Body of pancreas (tissue), 4 donors: ENCODE data around the gene INA. TPM values are rescaled to one million over a fixed set of nuclear protein-coding genes. Genes with fewer than 3 reads are reported as not detected.
A peak's percentile ranks its signal among the peaks of the same experiment; 100 is the strongest.

Source experiments
- ATAC-seq: fragments of 150-250 bp; one replicate; pipeline ENCODE4 v1.9.1; 2016
- DNase-seq, 4 donors: peaks; one replicate each; pipeline ENCODE4 v3.0.0-alpha.2; 2019
- H3K27ac ChIP-seq, 4 donors: fragments of 200-600 bp; sonication (generic); 1 replicate in 3 of 4; 2 replicates in 1 of 4; pipeline versions ENCODE4 v1.5.1 to v1.6.1; 2016 to 2019; ENCODE audit warnings: mild to moderate bottlenecking in 1 of 4, mixed read lengths in 1 of 4, moderate library complexity in 1 of 4
- H3K27me3 ChIP-seq, 2 donors: fragments of 200-600 bp; sonication (generic); one replicate each; pipeline ENCODE4 v1.6.0; 2016; ENCODE audit warnings: mild to moderate bottlenecking in 1 of 2
- H3K36me3 ChIP-seq, 2 donors: fragments of 200-600 bp; sonication (generic); replicated peaks in 1 of 2; 2 replicates each; pipeline ENCODE4 v1.5.1; 2016; ENCODE audit warnings: low read depth in 2 of 2; ENCODE audit not compliant: insufficient read depth in 1 of 2
- H3K4me1 ChIP-seq: fragments of 200-600 bp; sonication (generic); one replicate; pipeline ENCODE4 v1.6.0; 2016
- H3K4me3 ChIP-seq, 2 donors: fragments of 200-600 bp; sonication (generic); 1 replicate in 1 of 2; 2 replicates in 1 of 2; pipeline ENCODE4 v1.5.1; 2016 to 2019
- H3K9me3 ChIP-seq, 3 donors: fragments of 200-600 bp; sonication (generic); 1 replicate in 2 of 3; 2 replicates in 1 of 3; pipeline ENCODE4 v1.5.1; 2016
- CTCF ChIP-seq, 7 experiments: fragments of 450-650 bp in 4 of 7; fragments of 200-600 bp in 3 of 7; sonication (generic) in 3 of 7; IDR thresholded peaks; one replicate each; pipeline ENCODE4 v1.5.1; 2016 to 2019; ENCODE audit warnings: antibody characterized with exemption in 7 of 7
- POLR2A ChIP-seq, 3 donors: fragments of 450-650 bp; IDR thresholded peaks; one replicate each; pipeline ENCODE4 v1.6.1; 2016; ENCODE audit warnings: antibody characterized with exemption in 3 of 3, mild to moderate bottlenecking in 2 of 3
- WGBS, 2 donors: methylation state at CpG; one replicate each; pipeline ENCODE4 v1.1.5; 2017; 5-methylcytosine and 5-hydroxymethylcytosine counted together
- intact Hi-C: fragments of 100-400 bp; cut with DNase I; formaldehyde crosslinking; loops from one replicate; pipeline ENCODE4 v1.15.1; 2023
- total RNA-seq, 2 donors: library from RNA; depleted of rRNA; stranded (reverse); fragments of >200 nt; gene quantifications; one replicate each; pipeline ENCODE4 v1.1.0, GENCODE V29; 2016

The INA gene
- total RNA-seq, 2 donors from 2014 or later = 2.3 to 4.7 TPM

- Histone ChIP-seq H3K4me1 (no peaks in the 10 kb centered on the region), H3K36me3 (no peaks in the 10 kb centered on the region), H3K9me3 (no peaks in the 10 kb centered on the region), H3K27ac (no peak overlapping the region), H3K4me3 (no peak overlapping the region), H3K27me3 (no peaks in the 10 kb centered on the region)
- TF ChIP-seq CTCF (IDR thresholded peaks at IDR 0.05) (no peak), POLR2A (IDR thresholded peaks at IDR 0.05) (no peak)
- DNase-seq (peak; percentile 60 to 73 (median 64)), ATAC-seq (no peak)
- intact Hi-C loops = no loop called here
- WGBS, 2 donors = 25 to 27% methylated on average over 11 of the region's 11 CpGs
These were observed 11.1 kb upstream of the INA start for GRCh38 chr10:103265717-103266329.

DNA sequence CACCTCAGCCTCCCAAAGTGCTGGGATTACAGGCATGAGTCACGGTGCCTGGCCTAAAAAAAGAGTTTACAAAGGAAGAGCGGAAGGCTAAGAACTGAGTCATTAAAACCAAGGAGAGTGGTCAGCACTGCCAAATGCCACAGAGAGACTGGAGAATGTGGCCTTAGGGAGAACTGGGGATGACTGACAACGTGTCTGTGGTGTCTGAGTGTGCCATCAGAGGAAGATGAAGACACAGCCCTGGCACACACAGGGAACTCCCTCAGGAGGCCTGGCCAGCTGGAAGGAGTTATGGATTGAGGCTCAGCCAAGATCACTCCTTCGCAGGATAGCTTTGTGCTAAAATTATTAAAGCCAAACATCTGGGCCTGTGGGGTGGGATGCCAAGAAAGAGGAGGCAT lies 3.9 kb upstream of the INA start:
- no peaks in the 10 kb centered on the region for H3K9me3 ChIP-seq
- intact Hi-C loops = no loop called here
- TF ChIP-seq POLR2A (IDR thresholded peaks at IDR 0.05) (no peak), CTCF (IDR thresholded peaks at IDR 0.05) (no peak)
- peaks cover 0 to 19% of the 10 kb centered on the region in 2 donors for H3K27me3 ChIP-seq
- DNase-seq = peak in 1 of 4 donors; percentile 10
- WGBS, 2 donors = 55 to 67% methylated on average over 4 of the region's 4 CpGs
- H3K27ac ChIP-seq = no peak overlapping the region
- H3K4me1 ChIP-seq = peaks cover 12% of the 10 kb centered on the region
- no peaks in the 10 kb centered on the region for H3K36me3 ChIP-seq
- no peak for ATAC-seq
- no peak overlapping the region for H3K4me3 ChIP-seq

GRCh38 chr10:103276251-103276895 lies 565 bp upstream of the INA start:
- no peak for ATAC-seq
- H3K36me3 ChIP-seq = no peaks in the 10 kb centered on the region
- no peak overlapping the region for H3K27ac ChIP-seq
- WGBS, 2 donors = 12 to 15% methylated on average over 12 to 21 of the region's 21 CpGs
- TF ChIP-seq POLR2A (IDR thresholded peaks at IDR 0.05) (no peak), CTCF (IDR thresholded peaks at IDR 0.05) (no peak)
- H3K9me3 ChIP-seq = no peaks in the 10 kb centered on the region
- DNase-seq = no peak
- peaks cover 12% of the 10 kb centered on the region for H3K4me1 ChIP-seq
- peaks cover 0 to 26% of the 10 kb centered on the region in 2 donors for H3K27me3 ChIP-seq
- H3K4me3 ChIP-seq = no peak overlapping the region
- intact Hi-C loops = no loop called here

DNA sequence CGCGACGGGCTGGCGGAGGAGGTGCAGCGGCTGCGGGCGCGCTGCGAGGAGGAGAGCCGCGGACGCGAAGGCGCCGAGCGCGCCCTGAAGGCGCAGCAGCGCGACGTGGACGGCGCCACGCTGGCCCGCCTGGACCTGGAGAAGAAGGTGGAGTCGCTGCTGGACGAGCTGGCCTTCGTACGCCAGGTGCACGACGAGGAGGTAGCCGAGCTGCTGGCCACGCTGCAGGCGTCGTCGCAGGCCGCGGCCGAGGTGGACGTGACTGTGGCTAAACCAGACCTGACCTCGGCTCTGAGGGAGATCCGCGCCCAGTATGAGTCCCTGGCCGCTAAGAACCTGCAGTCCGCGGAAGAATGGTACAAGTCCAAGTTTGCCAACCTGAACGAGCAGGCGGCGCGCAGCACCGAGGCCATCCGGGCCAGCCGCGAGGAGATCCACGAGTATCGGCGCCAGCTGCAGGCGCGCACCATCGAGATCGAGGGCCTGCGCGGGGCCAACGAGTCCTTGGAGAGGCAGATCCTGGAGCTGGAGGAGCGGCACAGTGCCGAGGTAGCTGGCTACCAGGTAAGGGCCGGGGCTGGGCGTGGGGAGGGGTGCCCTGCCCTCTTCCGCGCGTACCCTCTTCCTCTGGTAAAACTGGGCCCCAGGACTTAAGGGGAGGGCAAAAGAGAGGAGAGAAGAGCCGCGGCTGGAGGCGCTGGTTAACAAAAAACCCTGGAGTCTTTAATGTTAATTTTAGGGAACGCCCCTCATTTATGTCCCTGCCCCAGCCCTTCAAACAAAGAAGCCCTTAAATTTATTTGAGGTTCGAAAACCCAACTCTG lies 987 bp downstream of the INA start:
- 7 to 9% methylated on average over 29 to 76 of the region's 76 CpGs for WGBS, 2 donors
- Histone ChIP-seq H3K4me1 (peaks cover 12% of the 10 kb centered on the region), H3K36me3 (no peaks in the 10 kb centered on the region), H3K27ac (no peak overlapping the region), H3K9me3 (no peaks in the 10 kb centered on the region), H3K4me3 (no peak overlapping the region), H3K27me3 (peaks cover 0 to 26% of the 10 kb centered on the region in 2 donors)
- intact Hi-C loops = no loop called here
- DNase-seq (peak in 1 of 4 donors; percentile 11), ATAC-seq (no peak)
- TF ChIP-seq CTCF (IDR thresholded peaks at IDR 0.05) = no peak
- no peak for TF ChIP-seq POLR2A (IDR thresholded peaks at IDR 0.05)
